ENCODE data around the gene MROH7.

DNA sequence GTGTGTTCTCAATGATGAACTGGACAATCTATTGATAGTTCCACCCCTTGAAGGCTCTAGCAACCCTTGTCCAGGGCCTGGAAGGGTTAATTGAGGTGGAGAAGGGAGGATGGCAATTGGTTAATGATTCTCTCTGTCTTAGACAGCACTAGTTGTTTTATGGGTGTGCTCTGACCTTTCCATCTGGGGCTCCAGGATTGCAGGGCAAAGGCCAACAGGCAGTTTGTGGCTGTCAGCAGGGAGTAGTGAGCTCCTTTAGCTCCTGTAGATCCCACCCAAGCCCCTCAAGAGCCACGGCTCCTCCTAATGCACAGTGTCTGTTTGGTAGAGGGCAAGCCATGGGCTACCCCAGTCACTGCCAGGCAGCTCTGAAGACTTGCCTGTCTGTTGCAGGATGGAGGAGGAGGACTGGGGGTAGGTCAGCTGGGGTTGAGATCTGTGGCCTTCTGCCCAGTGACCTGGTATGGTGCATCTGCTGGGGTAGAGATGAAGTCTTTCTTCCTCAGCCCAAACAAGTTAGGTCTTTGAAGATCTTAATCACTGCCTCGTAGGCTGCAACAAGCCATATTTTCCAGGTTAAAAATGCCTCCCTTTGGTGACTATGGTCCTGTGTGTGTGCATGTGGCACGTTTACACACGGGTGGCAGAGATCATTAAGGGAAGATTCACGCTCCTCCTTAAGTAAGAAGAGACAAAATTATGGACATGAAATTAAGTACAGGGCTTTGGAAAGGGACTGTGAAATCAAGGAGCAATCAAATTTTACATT lies 7.7 kb downstream of the MROH7 start:
- TF ChIP-seq CTCF (conservative IDR thresholded peaks at IDR 0.05; ENCODE audit: low read length) (no peak), EZH2phosphoT487 (IDR thresholded peaks at IDR 0.05; ENCODE audit: borderline replicate concordance) (no peak)
